Measurements from ENCODE around the gene SELE.
"Not testable (repeated sequence)": the region's sequence is repeated elsewhere in the genome, so short reads cannot be mapped to it uniquely, and the experiment has no call there.

SELE gene

DNA sequence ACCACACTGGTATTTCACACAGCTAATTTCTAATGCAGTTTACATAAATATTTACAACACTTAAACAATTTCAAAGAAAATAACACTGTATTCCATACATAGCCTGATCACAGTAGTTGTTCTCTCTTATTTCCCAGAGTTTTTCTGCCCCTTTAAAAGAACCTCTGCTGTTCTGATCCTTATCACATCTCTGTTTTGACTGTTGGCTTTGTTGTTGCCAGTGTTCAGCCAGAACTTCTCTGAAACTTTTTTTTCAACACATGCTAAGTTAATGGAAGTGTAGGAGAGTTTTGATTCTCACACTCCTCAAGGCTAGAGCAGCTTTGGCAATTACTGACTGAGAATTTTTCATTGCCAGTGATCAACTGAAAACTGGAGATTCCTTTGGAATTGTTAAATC, 11.1 kb downstream of the SELE start:
- no peak overlapping the region for H3K9ac ChIP-seq (ENCODE audit: low read length)
- no peaks in the 10 kb centered on the region for H3K4me1 ChIP-seq (ENCODE audit: control insufficient read depth, insufficient read depth, low read length)
- H3K27me3 ChIP-seq (replicated peaks; ENCODE audit: control insufficient read depth, insufficient read depth, low read length): peaks cover 20% of the 10 kb centered on the region
- no peaks in the 10 kb centered on the region for H3K36me3 ChIP-seq (ENCODE audit: control insufficient read depth, insufficient read depth, low read length, severe bottlenecking)
- peaks cover 5% of the 10 kb centered on the region for H3K9me3 ChIP-seq (ENCODE audit: control insufficient read depth, low read length)
- DNase-seq (ENCODE audit: low read depth): no peak
- H3K4me3 ChIP-seq (ENCODE audit: low read length): no peak overlapping the region

- not testable (repeated sequence) for H3K4me1 ChIP-seq (ENCODE audit: control insufficient read depth, insufficient read depth, low read length); H3K36me3 ChIP-seq (ENCODE audit: control insufficient read depth, insufficient read depth, low read length, severe bottlenecking); H3K9ac ChIP-seq (ENCODE audit: low read length); H3K4me3 ChIP-seq (ENCODE audit: low read length); DNase-seq (ENCODE audit: low read depth); H3K27me3 ChIP-seq (replicated peaks; ENCODE audit: control insufficient read depth, insufficient read depth, low read length)
- peaks cover 11% of the 10 kb centered on the region for H3K9me3 ChIP-seq (ENCODE audit: control insufficient read depth, low read length)
These were observed 18.8 kb downstream of the SELE start for GRCh38 chr1:169715100-169715499.

- not testable (repeated sequence) for H3K4me3 ChIP-seq (ENCODE audit: low read length); DNase-seq (ENCODE audit: low read depth); H3K9me3 ChIP-seq (ENCODE audit: control insufficient read depth, low read length); H3K4me1 ChIP-seq (ENCODE audit: control insufficient read depth, insufficient read depth, low read length); H3K9ac ChIP-seq (ENCODE audit: low read length); H3K27me3 ChIP-seq (replicated peaks; ENCODE audit: control insufficient read depth, insufficient read depth, low read length); H3K36me3 ChIP-seq (ENCODE audit: control insufficient read depth, insufficient read depth, low read length, severe bottlenecking)
These were observed 20.8 kb downstream of the SELE start for GRCh38 chr1:169713090-169713489.

DNA sequence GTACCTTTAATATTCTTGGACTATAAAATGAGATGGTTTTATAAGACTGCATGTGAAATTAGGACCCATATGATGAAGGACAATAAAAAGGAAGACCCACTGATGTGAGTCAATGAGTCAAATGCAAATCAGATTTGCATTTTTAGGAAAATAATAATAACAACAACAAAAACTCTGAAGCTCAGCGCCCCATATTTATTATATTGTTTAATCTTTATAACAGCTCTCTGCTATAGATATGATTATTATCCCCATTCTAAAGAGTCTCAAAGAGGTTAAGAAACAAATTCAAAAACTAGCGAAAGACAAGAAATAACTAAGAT, 21.6 kb downstream of the SELE start:
- Histone ChIP-seq H3K27me3 (replicated peaks; ENCODE audit: control insufficient read depth, insufficient read depth, low read length) (no peaks in the 10 kb centered on the region), H3K9ac (ENCODE audit: low read length) (no peak overlapping the region), H3K4me3 (ENCODE audit: low read length) (no peak overlapping the region), H3K9me3 (ENCODE audit: control insufficient read depth, low read length) (peaks cover 2% of the 10 kb centered on the region), H3K36me3 (ENCODE audit: control insufficient read depth, insufficient read depth, low read length, severe bottlenecking) (no peaks in the 10 kb centered on the region), H3K4me1 (ENCODE audit: control insufficient read depth, insufficient read depth, low read length) (peaks cover 6% of the 10 kb centered on the region)
- DNase-seq (ENCODE audit: low read depth): no peak

- Histone ChIP-seq H3K9me3 (ENCODE audit: control insufficient read depth, low read length) (no peaks in the 10 kb centered on the region), H3K9ac (ENCODE audit: low read length) (peak within 1 kb of the TSS; percentile 66), H3K36me3 (ENCODE audit: control insufficient read depth, insufficient read depth, low read length, severe bottlenecking) (no peaks in the 10 kb centered on the region), H3K4me3 (ENCODE audit: low read length) (peak within 1 kb of the TSS; percentile 78), H3K27me3 (replicated peaks; ENCODE audit: control insufficient read depth, insufficient read depth, low read length) (no peaks in the 10 kb centered on the region), H3K4me1 (ENCODE audit: control insufficient read depth, insufficient read depth, low read length) (peaks cover 6% of the 10 kb centered on the region)
- DNase-seq (ENCODE audit: low read depth): peak; percentile 74
These were observed 22.2 kb downstream of the SELE start, which contains the start of gene SELL for GRCh38 chr1:169711469-169712308. Gene SELL, minus strand, starts transcription at chr1:169711620. Its CDS starts 122 bp downstream, at chr1:169711498.

DNA sequence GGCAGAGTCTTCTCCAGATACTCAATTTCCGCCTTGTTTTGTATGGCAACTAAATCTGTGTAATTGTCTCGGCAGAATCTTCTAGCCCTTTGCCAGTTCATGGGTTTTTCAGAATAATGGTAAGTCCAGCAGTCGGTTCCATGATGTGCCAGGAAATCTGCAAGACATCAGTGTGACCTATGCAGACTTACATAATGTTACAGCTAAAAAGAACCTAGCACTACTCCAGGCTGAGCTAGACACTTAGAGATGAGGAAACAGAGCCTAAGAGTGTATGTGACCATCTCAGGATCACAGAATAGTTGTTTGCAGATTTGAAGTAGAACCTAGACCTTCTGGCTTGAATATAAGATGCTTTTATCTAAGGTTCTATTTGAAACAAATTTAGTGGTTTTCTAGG, 25.2 kb downstream of the SELE start:
- no peak overlapping the region for H3K4me3 ChIP-seq (ENCODE audit: low read length)
- no peaks in the 10 kb centered on the region for H3K9me3 ChIP-seq (ENCODE audit: control insufficient read depth, low read length)
- H3K36me3 ChIP-seq (ENCODE audit: control insufficient read depth, insufficient read depth, low read length, severe bottlenecking): no peaks in the 10 kb centered on the region
- H3K4me1 ChIP-seq (ENCODE audit: control insufficient read depth, insufficient read depth, low read length): peaks cover 6% of the 10 kb centered on the region
- no peaks in the 10 kb centered on the region for H3K27me3 ChIP-seq (replicated peaks; ENCODE audit: control insufficient read depth, insufficient read depth, low read length)
- no peak overlapping the region for H3K9ac ChIP-seq (ENCODE audit: low read length)
- DNase-seq (ENCODE audit: low read depth): no peak

GRCh38 chr1:169707912-169708604, 25.8 kb downstream of the SELE start:
- Histone ChIP-seq H3K9ac (ENCODE audit: low read length) (no peak overlapping the region), H3K36me3 (ENCODE audit: control insufficient read depth, insufficient read depth, low read length, severe bottlenecking) (no peaks in the 10 kb centered on the region), H3K9me3 (ENCODE audit: control insufficient read depth, low read length) (no peaks in the 10 kb centered on the region), H3K4me3 (ENCODE audit: low read length) (no peak overlapping the region), H3K4me1 (ENCODE audit: control insufficient read depth, insufficient read depth, low read length) (peaks cover 6% of the 10 kb centered on the region), H3K27me3 (replicated peaks; ENCODE audit: control insufficient read depth, insufficient read depth, low read length) (peaks cover 3% of the 10 kb centered on the region)
- DNase-seq (ENCODE audit: low read depth): no peak

GRCh38 chr1:169704797-169705196, 29.1 kb downstream of the SELE start:
- Histone ChIP-seq H3K4me3 (ENCODE audit: low read length) (no peak overlapping the region), H3K4me1 (ENCODE audit: control insufficient read depth, insufficient read depth, low read length) (no peaks in the 10 kb centered on the region), H3K9me3 (ENCODE audit: control insufficient read depth, low read length) (no peaks in the 10 kb centered on the region), H3K9ac (ENCODE audit: low read length) (no peak overlapping the region), H3K36me3 (ENCODE audit: control insufficient read depth, insufficient read depth, low read length, severe bottlenecking) (no peaks in the 10 kb centered on the region), H3K27me3 (replicated peaks; ENCODE audit: control insufficient read depth, insufficient read depth, low read length) (peaks cover 7% of the 10 kb centered on the region)
- DNase-seq (ENCODE audit: low read depth): no peak

- Histone ChIP-seq H3K36me3 (ENCODE audit: control insufficient read depth, insufficient read depth, low read length, severe bottlenecking) (no peaks in the 10 kb centered on the region), H3K9ac (ENCODE audit: low read length) (no peak overlapping the region), H3K4me1 (ENCODE audit: control insufficient read depth, insufficient read depth, low read length) (no peaks in the 10 kb centered on the region), H3K4me3 (ENCODE audit: low read length) (no peak overlapping the region), H3K27me3 (replicated peaks; ENCODE audit: control insufficient read depth, insufficient read depth, low read length) (peaks cover 7% of the 10 kb centered on the region), H3K9me3 (ENCODE audit: control insufficient read depth, low read length) (no peaks in the 10 kb centered on the region)
- DNase-seq (ENCODE audit: low read depth): no peak
These were observed 32.4 kb downstream of the SELE start for GRCh38 chr1:169701261-169702005.

DNA sequence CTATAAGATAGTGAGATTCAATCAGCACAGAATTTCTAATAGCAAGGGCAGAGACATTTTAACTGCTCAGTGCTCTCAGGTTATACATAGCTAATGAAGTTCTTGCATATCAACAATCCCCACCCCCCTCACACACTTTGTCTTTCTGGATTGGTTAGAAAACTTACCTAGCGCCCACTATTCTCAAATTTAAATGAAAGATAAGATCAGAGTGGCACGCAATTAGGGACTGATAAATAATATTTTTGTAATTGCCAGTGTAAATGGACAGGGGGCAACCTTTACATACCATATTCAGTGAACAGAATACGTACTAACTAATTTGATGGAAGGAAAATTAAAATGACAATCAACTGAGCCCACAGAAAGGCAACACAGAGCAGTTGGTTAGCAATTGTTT, 34.2 kb downstream of the SELE start:
- no peak for DNase-seq (ENCODE audit: low read depth)
- no peaks in the 10 kb centered on the region for H3K36me3 ChIP-seq (ENCODE audit: control insufficient read depth, insufficient read depth, low read length, severe bottlenecking)
- no peaks in the 10 kb centered on the region for H3K4me1 ChIP-seq (ENCODE audit: control insufficient read depth, insufficient read depth, low read length)
- peaks cover 14% of the 10 kb centered on the region for H3K27me3 ChIP-seq (replicated peaks; ENCODE audit: control insufficient read depth, insufficient read depth, low read length)
- no peaks in the 10 kb centered on the region for H3K9me3 ChIP-seq (ENCODE audit: control insufficient read depth, low read length)
- no peak overlapping the region for H3K9ac ChIP-seq (ENCODE audit: low read length)
- H3K4me3 ChIP-seq (ENCODE audit: low read length): no peak overlapping the region

GRCh38 chr1:169698976-169699375, 34.9 kb downstream of the SELE start:
- no peak for DNase-seq (ENCODE audit: low read depth)
- Histone ChIP-seq H3K4me3 (ENCODE audit: low read length) (no peak overlapping the region), H3K9ac (ENCODE audit: low read length) (no peak overlapping the region), H3K9me3 (ENCODE audit: control insufficient read depth, low read length) (no peaks in the 10 kb centered on the region), H3K27me3 (replicated peaks; ENCODE audit: control insufficient read depth, insufficient read depth, low read length) (peaks cover 14% of the 10 kb centered on the region), H3K4me1 (ENCODE audit: control insufficient read depth, insufficient read depth, low read length) (no peaks in the 10 kb centered on the region), H3K36me3 (ENCODE audit: control insufficient read depth, insufficient read depth, low read length, severe bottlenecking) (no peaks in the 10 kb centered on the region)
